ENCODE data around the gene MICU2. TPM values are rescaled to one million over a fixed set of nuclear protein-coding genes. Genes with fewer than 3 reads are reported as not detected.

MICU2 gene
- total RNA-seq, 2 experiments from 2014 or later, result 37.5 to 51.3 TPM

- no peaks in the 10 kb centered on the region for H3K36me3 ChIP-seq (ENCODE audit: insufficient read depth, low read length)
- no peak overlapping the region for H3K4me2 ChIP-seq (ENCODE audit: low read length)
- H2AFZ ChIP-seq (ENCODE audit: low read length), result no peak overlapping the region
- intact Hi-C loops (cut with micrococcal nuclease; ENCODE audit: unreplicated experiment), result no loop called here
- peaks cover 10% of the 10 kb centered on the region; the same call in 1 of the 2 replicates for H4K20me1 ChIP-seq (ENCODE audit: insufficient read depth, low read length)
- no peak overlapping the region for H3K4me3 ChIP-seq (ENCODE audit: low read depth, low read length, poor library complexity, severe bottlenecking)
- ChIA-PET CTCF (ENCODE audit: unreplicated experiment) (no interaction called here), POLR2A (interaction anchor here (0.6 to 1.9 kb wide), 3 partner anchors 9 to 1723 kb away, joined by 3 to 7 read pairs (median 3); no protein-coding TSS in a partner anchor)
- no peaks in the 10 kb centered on the region for H3K9me3 ChIP-seq (ENCODE audit: low read length)
- peaks cover 25% of the 10 kb centered on the region; the same call in 1 of the 2 replicates for H3K79me2 ChIP-seq (ENCODE audit: insufficient read depth, low read depth, low read length)
- no peaks in the 10 kb centered on the region for H3K4me1 ChIP-seq (ENCODE audit: insufficient read depth, low read length, poor library complexity, severe bottlenecking)
- TF ChIP-seq, protein P1, sequence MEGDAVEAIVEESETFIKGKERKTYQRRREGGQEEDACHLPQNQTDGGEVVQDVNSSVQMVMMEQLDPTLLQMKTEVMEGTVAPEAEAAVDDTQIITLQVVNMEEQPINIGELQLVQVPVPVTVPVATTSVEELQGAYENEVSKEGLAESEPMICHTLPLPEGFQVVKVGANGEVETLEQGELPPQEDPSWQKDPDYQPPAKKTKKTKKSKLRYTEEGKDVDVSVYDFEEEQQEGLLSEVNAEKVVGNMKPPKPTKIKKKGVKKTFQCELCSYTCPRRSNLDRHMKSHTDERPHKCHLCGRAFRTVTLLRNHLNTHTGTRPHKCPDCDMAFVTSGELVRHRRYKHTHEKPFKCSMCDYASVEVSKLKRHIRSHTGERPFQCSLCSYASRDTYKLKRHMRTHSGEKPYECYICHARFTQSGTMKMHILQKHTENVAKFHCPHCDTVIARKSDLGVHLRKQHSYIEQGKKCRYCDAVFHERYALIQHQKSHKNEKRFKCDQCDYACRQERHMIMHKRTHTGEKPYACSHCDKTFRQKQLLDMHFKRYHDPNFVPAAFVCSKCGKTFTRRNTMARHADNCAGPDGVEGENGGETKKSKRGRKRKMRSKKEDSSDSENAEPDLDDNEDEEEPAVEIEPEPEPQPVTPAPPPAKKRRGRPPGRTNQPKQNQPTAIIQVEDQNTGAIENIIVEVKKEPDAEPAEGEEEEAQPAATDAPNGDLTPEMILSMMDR (conservative IDR thresholded peaks at IDR 0.05; ENCODE audit: low read length), result no peak
- TF ChIP-seq EZH2phosphoT487 (IDR thresholded peaks at IDR 0.05; ENCODE audit: borderline replicate concordance, low read depth, low read length), result no peak
- no peak for DNase-seq (ENCODE audit: low spot score)
- no peaks in the 10 kb centered on the region for H3K9me2 ChIP-seq (ENCODE audit: insufficient read depth, low read length)
- no TSS peak for BruUV-seq (replicated peaks)
- no peak overlapping the region for H3K27ac ChIP-seq (ENCODE audit: low read depth, low read length, poor library complexity, severe bottlenecking)
Observed at GRCh38 chr13:21573920-21574712, 29.9 kb downstream of the MICU2 start.

DNA sequence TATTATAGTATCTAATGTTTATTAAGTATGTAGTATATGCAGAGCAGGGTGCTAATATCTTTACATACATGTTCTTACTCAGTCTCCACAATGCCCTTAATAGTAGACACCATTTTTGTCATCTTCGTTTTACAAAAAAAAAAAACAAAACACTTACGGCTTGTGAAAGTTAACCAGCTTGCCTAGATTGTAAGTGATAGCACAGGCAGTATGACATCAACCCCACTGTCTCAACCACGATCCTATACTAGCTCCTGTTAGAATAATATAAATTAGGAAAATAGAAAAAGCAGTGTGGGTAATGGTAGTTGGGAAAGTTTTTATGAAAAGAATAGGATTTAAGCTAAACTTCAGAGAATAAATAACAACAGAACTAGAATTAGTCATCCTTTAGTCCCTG is 34.3 kb downstream of the MICU2 start:
- no peaks in the 10 kb centered on the region; the same call in 1 of the 2 replicates for H3K79me2 ChIP-seq (ENCODE audit: insufficient read depth, low read depth, low read length)
- no peaks in the 10 kb centered on the region for H3K9me2 ChIP-seq (ENCODE audit: insufficient read depth, low read length)
- intact Hi-C loops (cut with micrococcal nuclease; ENCODE audit: unreplicated experiment), result no loop called here

More for the DNA sequence above, 34.3 kb downstream of the MICU2 start:
- Histone ChIP-seq H3K4me1 (ENCODE audit: insufficient read depth, low read length, poor library complexity, severe bottlenecking) (no peaks in the 10 kb centered on the region), H4K20me1 (ENCODE audit: insufficient read depth, low read length) (0 out of 2 replicates have a peak, but pooled peaks cover 4% of the 10 kb centered on the region), H3K9me3 (ENCODE audit: low read length) (no peaks in the 10 kb centered on the region), H3K36me3 (ENCODE audit: insufficient read depth, low read length) (peaks cover 12% of the 10 kb centered on the region), H3K27ac (ENCODE audit: low read depth, low read length, poor library complexity, severe bottlenecking) (no peak overlapping the region), H3K4me2 (ENCODE audit: low read length) (no peak overlapping the region), H2AFZ (ENCODE audit: low read length) (no peak overlapping the region), H3K4me3 (ENCODE audit: low read depth, low read length, poor library complexity, severe bottlenecking) (no peak overlapping the region)
- POLR2A ChIA-PET, result interaction anchor here (0.6 to 0.7 kb wide), 2 partner anchors 897 to 1265 kb away, joined by 3 to 4 read pairs; no protein-coding TSS in a partner anchor
- DNase-seq (ENCODE audit: low spot score), result no peak
- no TSS peak for BruUV-seq (replicated peaks)
- CTCF ChIA-PET (ENCODE audit: unreplicated experiment), result no interaction called here
- TF ChIP-seq EZH2phosphoT487 (IDR thresholded peaks at IDR 0.05; ENCODE audit: borderline replicate concordance, low read depth, low read length), result no peak
- TF ChIP-seq, protein P1 (conservative IDR thresholded peaks at IDR 0.05; ENCODE audit: low read length), result no peak

All from OCI-LY7 (cell line).